HepG2 (cell line): ENCODE measurements around the gene KDR.

Source experiments
- JUND ChIP-seq: sonication (generic); formaldehyde crosslinking; IDR thresholded peaks from 2 replicates; pipeline ENCODE4 v1.8.0; 2022; ENCODE audit warnings: mild to moderate bottlenecking, missing genetic modification reagents
- ZNF274 ChIP-seq: sonication (generic); formaldehyde crosslinking; IDR thresholded peaks from 2 replicates; pipeline ENCODE4 v1.5.1; 2020; ENCODE audit warnings: mild to moderate bottlenecking, missing genetic modification reagents

GRCh38 chr4:55029321-55029720 lies 96.1 kb downstream of the KDR start:
- TF ChIP-seq ZNF274 (CRISPR knock-in tag) (no peak), JUND (CRISPR knock-in tag) (no peak)
